ENCODE data around the gene TNFRSF13B. TPM values are rescaled to one million over a fixed set of nuclear protein-coding genes. Genes with fewer than 3 reads are reported as not detected.
"Not testable (repeated sequence)": the region's sequence is repeated elsewhere in the genome, so short reads cannot be mapped to it uniquely, and the experiment has no call there.

TNFRSF13B gene
- total and polyA plus RNA-seq, 12 donors = not detected

DNA sequence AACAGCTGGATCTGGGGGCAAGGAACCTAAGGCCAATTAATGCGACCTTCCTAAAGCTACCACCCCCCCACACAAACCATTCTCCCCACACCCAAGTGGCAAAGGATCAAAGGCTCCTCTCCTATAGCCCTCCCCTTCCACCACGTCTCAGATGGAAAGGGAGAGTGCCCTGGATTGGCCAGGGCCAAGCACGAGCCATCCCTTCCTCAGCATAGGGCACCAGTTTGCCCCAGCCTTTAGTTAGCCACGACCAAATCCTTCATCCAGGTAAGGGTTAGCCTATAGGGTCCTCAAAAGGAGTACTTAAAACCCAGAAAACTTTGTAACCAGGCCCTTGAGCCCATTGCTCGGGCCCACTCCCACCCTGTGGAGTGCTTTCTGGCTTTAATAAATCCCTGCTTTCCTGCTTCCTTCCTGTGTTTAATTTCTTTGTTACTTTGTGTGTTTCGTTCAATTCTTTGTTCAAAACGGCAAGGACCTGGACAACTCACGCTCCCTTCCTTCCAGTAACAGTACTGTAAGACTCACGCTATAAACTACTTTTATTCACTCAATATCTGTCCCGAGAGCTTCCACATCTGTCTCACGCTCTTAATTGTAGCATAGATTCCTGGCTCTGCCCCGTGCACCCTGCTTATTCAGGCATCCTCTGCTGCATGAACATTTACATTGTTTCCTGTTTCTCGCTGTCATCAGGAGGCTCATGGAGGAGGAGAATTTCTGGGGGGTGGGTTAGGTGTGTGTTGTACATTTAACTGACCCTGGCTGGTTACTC lies 62.3 kb downstream of the TNFRSF13B start:
- Histone ChIP-seq H3K27ac (peak overlapping the region in 1 of 10 donors; percentile 40), H3K36me3 (no peaks in the 10 kb centered on the region), H3K9me3 (no peaks in the 10 kb centered on the region), H3K4me1 (peaks cover 0 to 23% (median 6%) of the 10 kb centered on the region in 9 donors), H3K27me3 (peaks cover 0 to 15% (median 2%) of the 10 kb centered on the region in 7 donors), H3K4me3 (no peak overlapping the region)
- intact Hi-C loops (cut with DNase I) = no loop called here
- no peak for DNase-seq
- 48 to 58% methylated on average over 13 of the region's 13 CpGs for WGBS, 2 donors
- no peak for ATAC-seq
- TF ChIP-seq, protein P1, sequence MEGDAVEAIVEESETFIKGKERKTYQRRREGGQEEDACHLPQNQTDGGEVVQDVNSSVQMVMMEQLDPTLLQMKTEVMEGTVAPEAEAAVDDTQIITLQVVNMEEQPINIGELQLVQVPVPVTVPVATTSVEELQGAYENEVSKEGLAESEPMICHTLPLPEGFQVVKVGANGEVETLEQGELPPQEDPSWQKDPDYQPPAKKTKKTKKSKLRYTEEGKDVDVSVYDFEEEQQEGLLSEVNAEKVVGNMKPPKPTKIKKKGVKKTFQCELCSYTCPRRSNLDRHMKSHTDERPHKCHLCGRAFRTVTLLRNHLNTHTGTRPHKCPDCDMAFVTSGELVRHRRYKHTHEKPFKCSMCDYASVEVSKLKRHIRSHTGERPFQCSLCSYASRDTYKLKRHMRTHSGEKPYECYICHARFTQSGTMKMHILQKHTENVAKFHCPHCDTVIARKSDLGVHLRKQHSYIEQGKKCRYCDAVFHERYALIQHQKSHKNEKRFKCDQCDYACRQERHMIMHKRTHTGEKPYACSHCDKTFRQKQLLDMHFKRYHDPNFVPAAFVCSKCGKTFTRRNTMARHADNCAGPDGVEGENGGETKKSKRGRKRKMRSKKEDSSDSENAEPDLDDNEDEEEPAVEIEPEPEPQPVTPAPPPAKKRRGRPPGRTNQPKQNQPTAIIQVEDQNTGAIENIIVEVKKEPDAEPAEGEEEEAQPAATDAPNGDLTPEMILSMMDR (IDR thresholded peaks at IDR 0.05) = no peak

DNA sequence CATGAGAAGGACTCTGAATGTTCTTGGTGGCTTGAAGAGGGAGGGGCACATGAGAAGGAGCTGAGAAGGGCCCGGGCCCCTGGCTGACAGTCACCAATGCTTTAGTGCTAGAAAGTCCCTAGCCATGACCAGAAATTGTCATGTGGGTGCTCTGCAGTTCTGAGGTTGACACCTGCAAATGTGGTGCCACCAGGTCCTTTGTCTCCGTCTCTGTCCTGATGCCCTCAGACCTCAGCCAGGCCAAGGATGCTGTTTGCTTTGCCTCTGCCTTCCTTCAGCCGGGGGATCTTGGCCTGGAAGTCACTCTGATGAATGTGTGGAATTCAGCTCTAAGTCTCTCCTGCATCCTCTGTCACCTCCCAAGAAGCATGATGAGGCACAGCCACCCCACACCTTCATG lies 63.6 kb downstream of the TNFRSF13B start:
- H3K36me3 ChIP-seq = no peaks in the 10 kb centered on the region
- intact Hi-C loops (cut with DNase I) = no loop called here
- peaks cover 0 to 17% (median 2%) of the 10 kb centered on the region in 7 donors for H3K27me3 ChIP-seq
- peaks cover 0 to 1% (median 0%) of the 10 kb centered on the region in 11 donors for H3K9me3 ChIP-seq
- WGBS, 2 donors = 86 to 92% methylated on average over 3 of the region's 3 CpGs
- no peak overlapping the region for H3K4me3 ChIP-seq
- TF ChIP-seq, protein P1 (IDR thresholded peaks at IDR 0.05) = no peak
- H3K4me1 ChIP-seq = peaks cover 0 to 23% (median 6%) of the 10 kb centered on the region in 9 donors
- H3K27ac ChIP-seq = no peak overlapping the region
- ATAC-seq (no peak), DNase-seq (no peak)

DNA sequence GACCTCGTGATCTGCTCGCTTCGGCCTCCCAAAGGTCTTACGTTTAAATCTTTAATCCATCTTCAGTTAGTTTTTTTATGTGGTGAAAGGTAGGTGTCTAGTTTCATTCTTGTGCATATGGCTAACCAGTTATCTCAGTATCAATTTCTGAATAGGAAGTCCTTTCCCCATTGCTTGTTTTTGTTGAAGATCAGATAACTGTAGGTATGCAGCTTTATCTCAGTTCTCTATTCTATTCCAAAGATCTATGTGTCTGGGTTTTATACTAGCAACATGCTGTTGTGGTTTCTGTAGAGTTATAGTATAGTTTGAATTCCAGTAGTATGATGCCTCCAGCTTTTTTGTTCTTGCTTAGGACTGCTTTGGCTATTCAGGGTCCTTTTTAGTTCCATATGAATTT lies 65.2 kb downstream of the TNFRSF13B start:
- Histone ChIP-seq H3K27me3 (peaks cover 0 to 20% (median 5%) of the 10 kb centered on the region in 7 donors), H3K4me1 (peaks cover 0 to 13% (median 4%) of the 10 kb centered on the region in 9 donors), H3K9me3 (peaks cover 0 to 5% (median 0%) of the 10 kb centered on the region in 11 donors), H3K27ac (no peak overlapping the region), H3K36me3 (no peaks in the 10 kb centered on the region), H3K4me3 (no peak overlapping the region)
- TF ChIP-seq, protein P1 (IDR thresholded peaks at IDR 0.05) = no peak
- 88% methylated on average over 4 of the region's 4 CpGs for WGBS, 2 donors
- DNase-seq (no peak), ATAC-seq (no peak)
- intact Hi-C loops (cut with DNase I) = no loop called here

DNA sequence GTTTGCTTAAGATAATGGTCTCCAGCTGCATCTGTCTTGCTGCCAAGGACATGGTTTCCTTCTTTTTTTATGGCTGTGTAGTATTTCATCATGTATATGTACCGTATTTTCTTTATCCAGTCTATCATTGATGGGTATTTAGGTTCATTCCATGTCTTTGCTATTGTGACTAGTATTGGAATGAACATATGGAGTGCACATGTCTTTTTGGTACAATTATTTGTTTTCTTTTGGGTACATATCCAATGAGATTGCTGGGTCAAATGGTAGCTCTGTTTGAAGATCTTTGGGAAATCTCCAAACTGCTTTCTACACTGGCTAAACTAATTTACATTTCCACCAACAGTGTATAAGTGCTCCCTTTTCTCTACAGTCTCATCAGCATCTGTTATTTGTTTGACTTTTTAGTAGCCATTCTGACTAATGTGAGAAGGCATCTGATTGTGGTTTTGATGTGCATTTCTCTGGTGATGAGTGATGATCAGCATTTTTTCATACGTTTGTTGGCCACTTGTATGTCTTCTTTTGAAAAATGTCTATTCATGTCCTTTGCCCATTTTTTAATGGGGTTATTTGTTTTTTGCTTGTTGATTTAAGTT lies 66.2 kb downstream of the TNFRSF13B start:
- no peak for DNase-seq
- WGBS, 2 donors = 49 to 71% methylated on average over 2 of the region's 2 CpGs
- TF ChIP-seq, protein P1 (IDR thresholded peaks at IDR 0.05) = no peak
- no peak for ATAC-seq
- intact Hi-C loops (cut with DNase I) = no loop called here
- peaks cover 0 to 5% (median 0%) of the 10 kb centered on the region in 11 donors for H3K9me3 ChIP-seq
- H3K27me3 ChIP-seq = peaks cover 0 to 28% (median 11%) of the 10 kb centered on the region in 7 donors
- no peaks in the 10 kb centered on the region for H3K36me3 ChIP-seq
- H3K27ac ChIP-seq = no peak overlapping the region
- H3K4me1 ChIP-seq = peaks cover 0 to 4% (median 0%) of the 10 kb centered on the region in 9 donors
- H3K4me3 ChIP-seq = no peak overlapping the region

DNA sequence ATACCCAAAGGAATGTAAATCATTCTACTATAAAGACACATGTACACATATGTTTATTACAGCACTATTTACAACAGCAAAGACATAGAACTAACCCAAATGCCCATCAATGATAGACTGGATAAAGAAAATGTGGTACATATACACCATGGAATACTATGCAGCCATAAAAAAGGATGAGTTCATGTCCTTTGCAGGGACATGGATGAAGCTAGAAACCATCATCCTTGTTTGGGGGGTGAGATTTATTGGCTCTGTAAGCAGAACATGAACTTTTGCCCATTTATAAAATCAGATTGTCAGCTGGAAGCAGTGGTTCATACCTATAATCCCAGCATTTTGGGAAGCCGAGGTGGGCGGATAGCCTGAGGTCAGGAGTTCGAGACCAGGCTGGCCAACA lies 68.8 kb downstream of the TNFRSF13B start:
- H3K36me3 ChIP-seq; ATAC-seq; H3K27ac ChIP-seq; H3K4me3 ChIP-seq; H3K9me3 ChIP-seq; H3K4me1 ChIP-seq; DNase-seq; intact Hi-C loops (cut with DNase I): not testable (repeated sequence)
- WGBS, 2 donors = 80 to 88% methylated on average over 3 of the region's 3 CpGs
- peaks cover 0 to 29% (median 14%) of the 10 kb centered on the region in 7 donors for H3K27me3 ChIP-seq
